Muscle layer of colon (tissue), 2 donors: ENCODE data around the gene TIMM23.

Source experiments
- H3K27ac ChIP-seq: one replicate; pipeline ENCODE4 v1.7.0; 2013; ENCODE audit warnings: low read depth, mild to moderate bottlenecking, low read length, moderate library complexity
- H3K27me3 ChIP-seq, 2 donors: one replicate each; pipeline ENCODE4 v1.7.0; 2013; ENCODE audit warnings: low read length in 2 of 2, mild to moderate bottlenecking in 2 of 2; ENCODE audit not compliant: insufficient read depth in 2 of 2, control insufficient read depth in 1 of 2
- H3K36me3 ChIP-seq: one replicate; pipeline ENCODE4 v1.7.0; 2013; ENCODE audit warnings: mild to moderate bottlenecking, low read length; ENCODE audit not compliant: insufficient read depth
- H3K4me1 ChIP-seq: one replicate; pipeline ENCODE4 v1.7.0; 2013; ENCODE audit warnings: mild to moderate bottlenecking, low read length; ENCODE audit not compliant: insufficient read depth
- H3K4me3 ChIP-seq, 2 donors: one replicate each; pipeline ENCODE4 v1.7.0; 2013; ENCODE audit warnings: low read length in 2 of 2, low read depth in 1 of 2, mild to moderate bottlenecking in 1 of 2, moderate library complexity in 1 of 2
- H3K9ac ChIP-seq: one replicate; pipeline ENCODE4 v1.7.0; 2013; ENCODE audit warnings: low read length
- H3K9me3 ChIP-seq: one replicate; pipeline ENCODE4 v1.7.0; 2013; ENCODE audit warnings: mild to moderate bottlenecking, low read length
- donor health status: abdominal sarcoma.
- donor health status: Adenocarcinoma of cecum.

The TIMM23 gene

GRCh38 chr10:46026106-46026505 lies 53.8 kb downstream of the TIMM23 start:
- H3K4me1 ChIP-seq: peaks cover 60% of the 10 kb centered on the region
- H3K27me3 ChIP-seq: no peaks in the 10 kb centered on the region
- H3K27ac ChIP-seq: no peak overlapping the region
- H3K36me3 ChIP-seq: no peaks in the 10 kb centered on the region
- no peak overlapping the region for H3K9ac ChIP-seq
- no peak overlapping the region for H3K4me3 ChIP-seq
- H3K9me3 ChIP-seq: no peaks in the 10 kb centered on the region

DNA sequence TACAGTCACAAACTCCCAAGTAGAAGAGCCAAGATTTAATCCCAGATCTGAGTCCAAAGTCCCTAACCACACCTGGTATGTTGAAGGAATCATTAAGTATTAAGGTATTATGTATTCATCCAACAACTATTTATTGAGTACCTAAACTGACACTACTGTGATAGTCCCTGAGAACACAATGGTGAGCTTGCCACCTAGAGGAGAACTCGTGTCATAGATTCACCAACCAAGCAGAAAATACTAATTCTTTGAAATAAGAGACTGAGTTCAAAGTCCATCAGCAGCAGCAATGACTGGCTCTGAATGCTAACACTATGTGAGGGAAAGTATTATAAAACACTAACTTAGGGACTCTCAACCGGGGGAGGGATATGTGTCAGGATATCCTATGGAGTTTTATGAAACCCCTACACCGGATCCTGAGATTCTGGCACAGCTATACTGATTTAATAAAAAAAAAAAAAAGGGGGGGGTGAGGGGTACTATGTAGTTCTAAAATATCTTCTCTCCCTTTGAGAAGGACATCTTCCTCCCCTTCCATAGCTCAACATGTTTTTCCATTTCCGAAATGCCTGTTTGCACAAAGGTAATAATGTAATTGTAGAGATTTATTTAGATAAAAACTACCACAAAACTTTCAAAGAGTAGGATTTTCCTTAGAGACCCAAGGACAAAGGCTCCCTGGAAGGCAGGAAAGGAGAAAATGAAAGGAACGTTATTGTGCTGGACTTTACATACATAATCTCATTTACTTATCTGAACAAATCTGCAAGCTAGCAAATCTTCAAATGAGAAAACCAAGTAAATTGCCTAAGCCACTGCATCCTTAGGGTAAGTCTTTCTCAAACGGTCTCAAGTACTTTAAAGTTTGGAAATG lies 56.5 kb downstream of the TIMM23 start:
- H3K4me1 ChIP-seq: peaks cover 56% of the 10 kb centered on the region
- H3K9me3 ChIP-seq: no peaks in the 10 kb centered on the region
- no peak overlapping the region for H3K27ac ChIP-seq
- H3K36me3 ChIP-seq: no peaks in the 10 kb centered on the region
- H3K4me3 ChIP-seq: peak overlapping the region; percentile 87 to 89
- no peaks in the 10 kb centered on the region for H3K27me3 ChIP-seq
- H3K9ac ChIP-seq: peak overlapping the region; percentile 98

DNA sequence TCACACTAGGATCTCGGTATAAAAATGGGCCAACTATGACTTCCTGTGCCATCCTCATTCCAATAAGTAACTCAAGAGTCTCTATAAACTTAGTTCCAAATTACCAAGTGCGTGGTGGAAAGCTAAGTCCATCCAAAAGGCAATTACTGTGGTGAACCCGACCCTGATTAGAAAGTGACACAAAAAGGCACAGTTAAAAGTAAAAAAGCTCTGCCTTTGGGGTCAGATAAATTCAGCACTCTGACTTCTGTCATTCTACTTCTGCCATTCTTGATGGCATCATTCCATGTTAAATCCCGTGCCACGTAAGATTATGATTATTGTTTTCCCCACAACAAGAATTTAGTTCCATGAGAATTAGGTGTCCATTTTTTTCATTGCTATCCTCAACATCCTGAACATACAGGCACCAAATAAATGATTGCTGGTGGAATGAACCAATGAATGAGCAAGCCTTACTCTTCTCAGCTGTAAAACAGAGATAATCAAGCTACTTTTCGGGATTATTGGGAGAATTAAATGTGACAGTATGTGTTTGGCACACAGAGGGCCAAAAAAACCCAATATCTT lies 57.3 kb downstream of the TIMM23 start:
- H3K36me3 ChIP-seq: no peaks in the 10 kb centered on the region
- H3K4me3 ChIP-seq: peak overlapping the region; percentile 87 to 89
- H3K9ac ChIP-seq: peak overlapping the region; percentile 98
- H3K27me3 ChIP-seq: no peaks in the 10 kb centered on the region
- H3K4me1 ChIP-seq: peaks cover 50% of the 10 kb centered on the region
- peak overlapping the region; percentile 87 for H3K27ac ChIP-seq
- no peaks in the 10 kb centered on the region for H3K9me3 ChIP-seq

DNA sequence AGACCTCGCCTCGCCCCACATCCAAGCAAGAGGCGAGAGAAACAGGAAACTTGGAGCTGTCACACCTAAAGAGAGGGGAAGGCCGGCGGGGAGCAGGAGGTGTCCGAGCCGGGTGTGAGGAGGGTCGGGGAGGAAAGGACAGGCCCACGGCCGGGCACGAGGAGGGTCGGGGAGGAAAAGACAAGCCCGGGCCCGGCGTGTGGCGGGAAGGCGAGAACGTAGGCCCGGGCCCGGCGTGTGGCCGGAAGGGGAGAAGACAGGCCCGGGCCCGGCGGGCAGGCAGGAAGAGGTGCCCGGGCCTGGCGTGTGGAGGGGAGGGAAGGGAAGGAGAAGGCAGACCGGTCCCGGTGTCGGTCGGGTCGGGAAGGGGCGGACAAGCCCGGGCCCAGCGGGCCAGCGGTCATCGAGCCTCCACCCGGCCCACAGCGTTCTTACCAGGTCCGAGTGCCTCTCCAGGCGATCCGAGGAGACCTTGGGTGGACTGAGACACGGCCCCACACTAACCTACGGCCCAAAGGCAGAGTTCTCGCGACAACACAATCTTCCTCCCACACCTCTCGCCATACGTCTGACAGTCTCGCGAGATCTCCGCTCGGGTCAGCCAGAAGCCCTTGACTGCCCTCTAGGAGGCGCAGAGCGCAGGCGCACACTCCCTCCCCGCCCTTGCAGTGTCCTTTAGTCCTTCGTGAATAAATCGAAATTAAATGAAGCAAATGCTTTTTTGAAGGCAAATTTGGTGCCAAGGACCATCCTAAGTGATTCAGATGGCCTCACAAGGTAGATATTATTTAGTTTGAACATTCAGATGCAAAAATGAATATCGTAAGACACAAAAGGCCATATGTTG lies 58.0 kb downstream of the TIMM23 start, which contains the start of gene NCOA4:
Gene NCOA4 (minus strand): TSS at position 533 of the 847 bp plus-strand sequence. CDS start 13,943 bp downstream, outside the sequence.
- no peaks in the 10 kb centered on the region for H3K36me3 ChIP-seq
- peak within 1 kb of the TSS; percentile 98 for H3K9ac ChIP-seq
- H3K27ac ChIP-seq: peak within 1 kb of the TSS; percentile 87
- H3K9me3 ChIP-seq: no peaks in the 10 kb centered on the region
- no peaks in the 10 kb centered on the region for H3K27me3 ChIP-seq
- H3K4me1 ChIP-seq: peaks cover 42% of the 10 kb centered on the region
- peak within 1 kb of the TSS; percentile 87 to 89 for H3K4me3 ChIP-seq

DNA sequence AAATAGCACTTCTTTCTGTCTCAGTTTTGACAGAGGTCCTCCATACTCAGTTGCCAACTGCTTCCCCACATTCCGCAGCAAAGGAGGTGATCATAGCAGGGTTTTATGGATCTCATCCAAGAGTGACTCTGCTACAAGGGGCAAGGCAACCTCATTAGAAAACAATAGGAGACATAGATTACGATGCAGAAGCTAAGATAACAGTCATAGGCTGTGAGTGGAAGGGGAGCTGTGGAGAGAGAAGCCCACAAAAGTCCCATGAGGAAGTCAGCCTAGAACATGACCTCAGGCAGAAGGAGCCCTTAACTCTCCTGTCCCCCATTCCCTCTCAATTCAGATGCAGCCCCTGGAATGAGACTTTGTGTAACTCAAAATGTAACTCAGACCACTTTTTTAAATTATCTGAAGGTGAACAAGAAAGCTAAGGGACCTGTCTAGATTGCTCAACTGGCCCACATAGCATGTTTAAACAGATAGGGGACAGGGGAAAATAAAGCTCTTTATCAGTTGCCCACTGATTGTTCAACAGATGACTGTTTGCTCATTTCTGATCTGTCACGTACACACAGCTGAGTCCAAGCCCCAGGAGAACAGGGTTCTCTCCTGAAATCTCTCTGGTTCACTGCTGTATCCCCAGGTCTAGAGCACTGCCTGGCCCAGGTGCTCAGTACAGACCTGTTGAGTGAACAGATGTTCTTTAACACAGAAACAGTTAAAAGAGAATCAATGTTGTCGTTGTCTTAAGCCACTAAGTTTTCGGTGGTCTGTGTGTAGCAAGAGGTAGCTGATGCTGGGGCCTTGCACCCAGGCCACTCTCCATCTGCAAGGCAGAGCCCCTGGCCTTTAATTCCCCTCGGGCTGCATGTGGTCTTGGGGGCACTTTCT lies 59.6 kb downstream of the TIMM23 start:
- no peak overlapping the region for H3K9ac ChIP-seq
- H3K27ac ChIP-seq: no peak overlapping the region
- H3K27me3 ChIP-seq: no peaks in the 10 kb centered on the region
- peaks cover 27% of the 10 kb centered on the region for H3K4me1 ChIP-seq
- H3K36me3 ChIP-seq: no peaks in the 10 kb centered on the region
- no peak overlapping the region for H3K4me3 ChIP-seq
- no peaks in the 10 kb centered on the region for H3K9me3 ChIP-seq

DNA sequence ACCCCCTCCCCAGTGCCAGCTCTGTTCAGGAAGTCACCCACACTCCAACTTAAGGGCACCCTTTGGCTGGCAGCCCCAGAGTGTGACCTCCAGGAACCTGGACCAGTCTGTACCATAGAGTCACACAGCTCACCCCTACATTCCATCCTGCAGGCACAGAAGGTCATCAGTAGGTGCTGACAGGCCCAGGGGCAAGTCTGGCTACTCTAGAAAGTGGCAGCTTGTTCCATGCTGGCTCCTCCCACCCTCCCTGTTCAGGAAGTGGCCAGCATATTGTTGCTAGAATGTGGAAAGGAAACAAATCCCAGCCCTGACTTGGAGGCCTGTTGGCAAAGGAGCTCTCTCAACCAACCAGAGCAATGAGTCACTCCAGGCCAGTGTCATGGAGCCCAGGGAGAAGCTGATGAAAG lies 61.3 kb downstream of the TIMM23 start:
- H3K36me3 ChIP-seq: no peaks in the 10 kb centered on the region
- H3K4me1 ChIP-seq: peaks cover 12% of the 10 kb centered on the region
- no peak overlapping the region for H3K4me3 ChIP-seq
- no peaks in the 10 kb centered on the region for H3K27me3 ChIP-seq
- H3K9ac ChIP-seq: no peak overlapping the region
- no peak overlapping the region for H3K27ac ChIP-seq
- H3K9me3 ChIP-seq: no peaks in the 10 kb centered on the region

DNA sequence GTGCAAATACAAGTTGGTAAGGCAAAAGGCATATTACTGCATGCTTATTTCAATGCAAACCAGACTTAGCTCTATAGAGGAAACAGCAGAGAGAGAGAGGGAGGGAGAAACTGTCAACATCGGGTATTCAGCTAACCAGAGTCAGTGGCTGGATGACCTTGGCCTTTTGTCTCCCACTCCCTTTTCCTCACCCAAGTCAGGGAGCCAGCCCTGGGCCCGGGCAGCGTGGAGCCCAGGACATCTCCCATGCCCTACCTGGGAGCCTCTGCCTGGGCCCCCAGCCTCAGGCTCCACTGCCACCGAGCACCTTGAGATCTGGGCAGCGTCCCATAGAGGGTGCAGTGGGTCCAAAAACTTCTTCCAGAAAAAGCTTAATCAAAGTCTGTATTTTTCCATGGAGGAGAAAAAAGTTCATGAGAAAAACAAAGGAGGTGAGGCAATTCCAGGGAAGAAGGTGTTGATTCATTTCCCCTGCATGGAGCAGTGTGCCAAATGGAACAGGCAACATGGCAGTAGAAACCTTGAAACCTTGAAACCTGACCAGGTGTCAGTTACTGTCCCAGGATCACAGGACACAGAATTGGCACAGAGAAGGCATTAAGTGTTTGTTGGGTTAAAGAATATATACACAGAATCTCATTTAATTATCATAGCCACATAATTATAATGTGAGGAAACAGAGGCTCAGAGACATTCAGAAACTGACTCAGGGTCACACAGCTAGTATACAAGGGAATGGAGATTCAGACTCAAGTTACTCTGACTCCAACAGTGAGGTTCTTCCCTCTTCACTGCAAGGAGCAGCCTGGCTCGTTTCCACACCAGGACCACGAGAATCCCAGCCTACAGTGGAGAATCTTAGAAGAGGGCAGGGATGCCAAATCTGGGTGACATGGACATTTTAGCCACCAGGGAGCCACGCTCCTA lies 63.9 kb downstream of the TIMM23 start:
- no peak overlapping the region for H3K9ac ChIP-seq
- H3K4me3 ChIP-seq: no peak overlapping the region
- no peak overlapping the region for H3K27ac ChIP-seq
- H3K27me3 ChIP-seq: no peaks in the 10 kb centered on the region
- H3K9me3 ChIP-seq: no peaks in the 10 kb centered on the region
- H3K36me3 ChIP-seq: no peaks in the 10 kb centered on the region
- H3K4me1 ChIP-seq: no peaks in the 10 kb centered on the region

DNA sequence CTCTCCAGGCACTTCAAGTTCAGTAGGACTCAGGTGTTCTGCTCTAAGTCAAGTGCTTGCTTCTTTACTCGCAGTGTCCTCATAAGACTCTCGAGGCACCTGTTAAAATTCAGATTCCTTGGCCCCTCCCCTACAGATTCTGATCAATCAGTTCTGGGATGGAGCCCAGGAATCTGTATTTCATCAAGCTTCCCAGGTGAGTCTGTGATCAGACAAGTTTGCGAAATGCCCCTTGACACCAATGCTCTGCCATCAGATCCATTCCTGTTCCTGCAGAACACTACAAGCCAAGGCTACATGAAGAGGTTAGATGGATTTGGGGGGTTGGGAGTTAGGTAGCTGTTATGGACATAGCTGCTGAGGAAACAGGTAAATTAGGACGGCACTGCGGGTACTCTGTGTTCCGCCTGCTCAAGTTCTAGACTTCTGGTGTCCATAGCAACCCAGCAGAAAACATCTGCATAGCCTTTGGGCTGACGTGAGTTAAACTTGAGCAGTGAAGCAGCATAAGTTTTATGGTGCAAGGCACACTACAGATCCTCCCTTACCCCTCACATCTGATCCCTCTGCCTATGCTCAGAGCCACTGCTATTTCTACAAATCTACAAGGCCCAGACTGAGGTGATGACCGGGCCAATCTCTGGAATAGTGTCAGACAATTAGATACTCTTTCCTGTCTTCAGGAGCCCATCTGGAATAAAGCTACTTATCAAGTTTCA lies 65.0 kb downstream of the TIMM23 start:
- Histone ChIP-seq H3K9me3 (no peaks in the 10 kb centered on the region), H3K27ac (no peak overlapping the region), H3K4me3 (no peak overlapping the region), H3K9ac (no peak overlapping the region), H3K36me3 (no peaks in the 10 kb centered on the region), H3K27me3 (no peaks in the 10 kb centered on the region), H3K4me1 (no peaks in the 10 kb centered on the region)

- no peak overlapping the region for H3K9ac ChIP-seq
- no peaks in the 10 kb centered on the region for H3K9me3 ChIP-seq
- H3K36me3 ChIP-seq: no peaks in the 10 kb centered on the region
- H3K4me1 ChIP-seq: no peaks in the 10 kb centered on the region
- no peak overlapping the region for H3K27ac ChIP-seq
- no peak overlapping the region for H3K4me3 ChIP-seq
- H3K27me3 ChIP-seq: no peaks in the 10 kb centered on the region
Observed at GRCh38 chr10:46040004-46040403, 67.7 kb downstream of the TIMM23 start.
